Epithelial cell of esophagus (primary cell): ENCODE data around the gene SNX10.

Experiments used
- DNase-seq: peaks from one replicate; pipeline ENCODE4 v3.0.0; 2010; ENCODE audit warnings: low read depth
- H3K4me3 ChIP-seq: 2 replicates; pipeline ENCODE4 v1.5.1; 2011; ENCODE audit warnings: mild to moderate bottlenecking, low read length, control low read depth
- CTCF ChIP-seq: IDR thresholded peaks from 2 replicates; pipeline ENCODE4 v1.5.1; 2011; ENCODE audit warnings: low read depth, mild to moderate bottlenecking, low read length, control low read depth, inconsistent platforms; ENCODE audit not compliant: insufficient read depth; ENCODE audit errors: missing control alignments

SNX10 gene

DNA sequence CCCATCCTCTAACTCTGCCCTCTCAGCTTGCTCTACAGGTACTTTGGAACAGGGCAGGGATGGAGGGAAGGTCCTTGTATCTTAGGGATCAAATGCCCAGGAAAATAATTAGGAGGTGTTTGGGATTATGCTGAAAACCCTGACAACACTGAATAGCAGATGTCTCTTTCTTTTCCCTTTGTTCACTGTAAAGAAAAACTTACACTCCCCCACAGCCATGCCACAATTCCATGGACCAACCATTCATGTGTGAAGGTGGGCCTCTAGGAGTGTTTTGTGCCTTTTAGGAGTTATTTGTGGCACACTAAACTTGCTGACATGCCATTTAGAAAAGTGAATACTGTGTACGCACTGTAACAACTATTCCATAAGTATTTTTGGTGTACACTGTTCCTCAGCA lies 108.1 kb downstream of the SNX10 start:
- no peak for TF ChIP-seq CTCF
- DNase-seq, result no peak
- H3K4me3 ChIP-seq, result no peak overlapping the region

DNA sequence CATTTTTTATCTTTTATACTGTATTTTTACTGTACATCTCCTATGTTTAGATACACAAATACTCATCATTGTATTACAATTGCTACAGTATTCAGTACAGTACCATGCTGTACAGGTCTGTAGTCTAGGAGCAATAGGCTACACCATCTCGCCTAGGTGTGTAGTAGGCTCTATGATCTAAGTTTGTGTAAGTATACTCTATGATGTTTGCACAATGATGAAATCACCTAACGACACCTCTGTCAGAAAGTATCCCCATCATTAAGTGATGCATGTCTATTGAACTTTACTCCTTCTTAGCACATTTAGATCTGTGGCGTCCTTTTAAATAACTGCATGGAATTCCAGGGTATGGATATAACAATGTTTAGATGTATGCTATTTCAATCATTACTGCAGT lies 112.0 kb downstream of the SNX10 start:
- no peak overlapping the region for H3K4me3 ChIP-seq
- TF ChIP-seq CTCF, result no peak

DNA sequence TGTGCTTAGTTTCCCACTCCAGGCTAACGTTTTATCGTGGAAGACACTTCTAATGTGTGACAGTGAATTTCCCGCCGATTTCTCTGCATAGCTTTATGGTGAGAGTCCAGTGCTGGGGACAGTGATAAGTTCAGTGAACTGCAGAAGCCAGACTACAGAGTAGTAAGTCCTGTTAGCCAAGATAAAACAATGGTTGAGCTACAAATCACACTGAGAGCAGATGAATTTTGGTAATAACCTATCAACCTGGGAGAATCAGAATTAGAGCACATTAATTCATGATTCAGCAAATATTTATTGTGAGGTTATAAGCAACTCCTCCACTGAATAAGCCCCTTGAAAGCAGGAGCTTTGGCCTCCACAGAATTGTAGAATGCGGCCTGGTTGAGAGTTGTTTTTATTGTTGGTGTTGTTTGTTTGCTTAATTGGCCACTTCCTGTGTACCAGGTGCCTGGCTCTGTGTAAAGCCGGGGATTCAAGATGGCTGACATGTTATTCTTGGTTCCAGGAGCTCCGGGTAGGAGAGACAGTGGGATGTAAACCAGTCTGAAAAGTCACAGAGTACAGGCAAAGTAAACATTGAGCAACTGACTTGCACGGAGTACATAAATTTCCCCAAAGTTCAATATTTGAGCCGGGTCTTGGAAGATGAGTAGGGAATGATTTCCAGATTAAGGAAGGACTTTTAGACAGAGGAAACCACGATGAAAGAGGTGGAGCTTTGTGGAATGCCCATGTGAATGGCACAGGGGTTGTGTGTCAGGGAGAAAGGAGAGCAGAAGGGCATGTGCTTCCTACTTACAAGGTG lies 112.7 kb downstream of the SNX10 start:
- no peak for DNase-seq
- no peak overlapping the region for H3K4me3 ChIP-seq
- TF ChIP-seq CTCF, result no peak

More for the DNA sequence above, 112.0 kb downstream of the SNX10 start:
- no peak for DNase-seq

GRCh38 chr7:26406433-26406832 lies 114.8 kb downstream of the SNX10 start:
- TF ChIP-seq CTCF, result no peak

DNA sequence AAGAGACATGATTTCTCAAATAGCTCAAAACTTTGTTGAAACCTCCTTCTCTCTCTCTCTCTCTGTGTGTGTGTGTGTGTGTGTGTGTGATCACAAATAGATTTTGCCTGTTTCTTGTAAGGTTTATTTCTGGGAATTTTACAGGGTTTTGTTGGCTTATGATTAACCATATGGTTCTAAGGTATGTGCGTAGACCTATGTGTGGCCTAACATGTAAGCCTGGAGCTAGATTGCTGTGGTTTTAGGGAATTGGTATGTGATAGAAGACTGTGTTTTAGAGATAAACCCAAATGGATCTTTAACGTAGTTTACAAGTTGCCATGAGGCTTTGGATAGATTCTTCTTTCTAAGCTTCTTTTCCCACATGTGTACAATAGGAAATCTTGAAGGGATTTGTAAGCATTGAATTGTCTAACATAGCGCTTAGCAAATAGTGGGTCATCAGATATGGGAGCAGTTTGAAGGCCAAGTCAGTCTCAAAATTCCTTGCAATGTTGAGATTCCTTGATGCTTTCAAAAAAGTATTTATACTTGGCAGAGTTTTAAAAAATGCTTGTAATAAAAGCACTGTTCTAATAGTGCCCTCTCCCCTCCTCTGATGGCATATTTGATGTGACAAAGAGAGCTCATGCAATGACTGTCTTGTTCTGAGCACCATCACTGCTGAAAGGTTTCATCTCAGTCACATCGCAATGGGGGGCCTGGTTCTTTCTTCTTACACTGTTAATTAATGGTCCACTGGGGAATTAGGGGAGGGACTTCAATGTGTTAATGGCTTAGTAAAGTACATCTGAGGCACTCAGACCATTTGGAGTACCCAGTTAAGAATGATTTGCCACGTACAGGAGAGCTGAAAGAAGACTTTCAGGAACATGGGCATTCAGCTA lies 118.2 kb downstream of the SNX10 start:
- DNase-seq, result no peak
- H3K4me3 ChIP-seq, result no peak overlapping the region
- TF ChIP-seq CTCF, result no peak

More at GRCh38 chr7:26406433-26406832, 114.8 kb downstream of the SNX10 start:
- H3K4me3 ChIP-seq, result no peak overlapping the region
- DNase-seq, result no peak

- no peak for TF ChIP-seq CTCF
- no peak overlapping the region for H3K4me3 ChIP-seq
- DNase-seq, result no peak
Observed at GRCh38 chr7:26413007-26413691, 121.5 kb downstream of the SNX10 start.
